Pons (tissue), 1 donor: ENCODE measurements around the gene RPS6KA5.

Experiments used
- DNase-seq: peaks from one replicate; pipeline ENCODE4 v3.0.0-alpha.2; 2016; ENCODE audit warnings: low spot score

Gene RPS6KA5

GRCh38 chr14:90807060-90807459, 253.4 kb downstream of the RPS6KA5 start:
- no peak for DNase-seq

GRCh38 chr14:90805662-90806540, 254.5 kb downstream of the RPS6KA5 start:
- DNase-seq: no peak

GRCh38 chr14:90805084-90805391, 255.4 kb downstream of the RPS6KA5 start:
- DNase-seq: no peak

GRCh38 chr14:90804292-90805083, 256.0 kb downstream of the RPS6KA5 start:
- no peak for DNase-seq

- no peak for DNase-seq
These were observed 257.2 kb downstream of the RPS6KA5 start for GRCh38 chr14:90803249-90803648.

GRCh38 chr14:90799420-90799819, 261.0 kb downstream of the RPS6KA5 start:
- no peak for DNase-seq

GRCh38 chr14:90797919-90798318, 262.5 kb downstream of the RPS6KA5 start:
- no peak for DNase-seq
